Measurements from ENCODE around the gene C19orf85.

- TF ChIP-seq CTCF (IDR thresholded peaks at IDR 0.05) (no peak), POLR2AphosphoS5 (IDR thresholded peaks at IDR 0.05; ENCODE audit: insufficient read depth in 1 of 2, low read depth in 1 of 2) (no peak), POLR2A (IDR thresholded peaks at IDR 0.05) (no peak)
Measured at GRCh38 chr19:55431183-55431582, 33.4 kb downstream of the C19orf85 start.
